Right lobe of liver (tissue), 4 donors: ENCODE data around the gene OR1M1.

Source experiments
- POLR2A ChIP-seq: fragments of 450-650 bp; IDR thresholded peaks from one replicate; pipeline ENCODE4 v1.6.1; 2017; ENCODE audit warnings: antibody characterized with exemption, mild to moderate bottlenecking
- TF ChIP-seq, protein P1 (sequence below), 4 donors: fragments of 200-600 bp in 3 of 4; fragments of 450-650 bp in 1 of 4; IDR thresholded peaks; one replicate each; pipeline versions ENCODE4 v1.5.1 to v1.8.0; 2016 to 2022; ENCODE audit warnings: antibody characterized with exemption in 4 of 4, mild to moderate bottlenecking in 2 of 4
- donor health status: DM: no; HTN: no; CAD: no.
- donor health status: DM: no; HTN: no; CAD: no.
- donor health status: DM: no; HTN: yes; CAD: no.

DNA sequence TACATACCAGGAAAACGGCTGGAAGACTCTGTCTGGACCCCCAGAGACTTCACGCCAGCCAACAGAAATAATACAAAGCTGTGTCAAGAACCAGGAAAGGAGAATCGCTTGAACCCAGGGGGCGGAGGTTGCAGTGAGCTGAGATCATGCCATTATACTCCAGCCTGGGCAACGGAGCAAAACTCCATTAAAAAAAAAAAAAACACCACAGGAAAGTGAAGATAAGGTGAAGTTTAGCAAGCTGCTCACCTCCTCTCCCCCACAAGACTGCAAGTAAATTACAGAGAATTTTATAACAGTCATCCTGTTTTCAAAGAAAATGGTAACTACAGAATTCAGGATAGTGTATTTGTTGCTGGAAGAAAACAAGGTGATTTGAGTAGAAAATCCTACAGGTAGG is 29.7 kb downstream of the OR1M1 start:
- TF ChIP-seq, protein P1, sequence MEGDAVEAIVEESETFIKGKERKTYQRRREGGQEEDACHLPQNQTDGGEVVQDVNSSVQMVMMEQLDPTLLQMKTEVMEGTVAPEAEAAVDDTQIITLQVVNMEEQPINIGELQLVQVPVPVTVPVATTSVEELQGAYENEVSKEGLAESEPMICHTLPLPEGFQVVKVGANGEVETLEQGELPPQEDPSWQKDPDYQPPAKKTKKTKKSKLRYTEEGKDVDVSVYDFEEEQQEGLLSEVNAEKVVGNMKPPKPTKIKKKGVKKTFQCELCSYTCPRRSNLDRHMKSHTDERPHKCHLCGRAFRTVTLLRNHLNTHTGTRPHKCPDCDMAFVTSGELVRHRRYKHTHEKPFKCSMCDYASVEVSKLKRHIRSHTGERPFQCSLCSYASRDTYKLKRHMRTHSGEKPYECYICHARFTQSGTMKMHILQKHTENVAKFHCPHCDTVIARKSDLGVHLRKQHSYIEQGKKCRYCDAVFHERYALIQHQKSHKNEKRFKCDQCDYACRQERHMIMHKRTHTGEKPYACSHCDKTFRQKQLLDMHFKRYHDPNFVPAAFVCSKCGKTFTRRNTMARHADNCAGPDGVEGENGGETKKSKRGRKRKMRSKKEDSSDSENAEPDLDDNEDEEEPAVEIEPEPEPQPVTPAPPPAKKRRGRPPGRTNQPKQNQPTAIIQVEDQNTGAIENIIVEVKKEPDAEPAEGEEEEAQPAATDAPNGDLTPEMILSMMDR (IDR thresholded peaks at IDR 0.05) = no peak
- no peak for TF ChIP-seq POLR2A
